Mammary epithelial cell (primary cell): Measurements from ENCODE around the gene STK38L.

Source experiments
- EZH2 ChIP-seq: IDR thresholded peaks from 2 replicates; pipeline ENCODE4 v1.6.1; 2012; ENCODE audit warnings: low read length, inconsistent platforms, borderline replicate concordance
- TF ChIP-seq, protein P1 (sequence below), 2 donors: IDR thresholded peaks in 1 of 2; conservative IDR thresholded peaks in 1 of 2; 2 replicates each; pipeline ENCODE4 v1.5.1; 2011 to 2012; ENCODE audit warnings: inconsistent platforms in 2 of 2, low read length in 2 of 2, mild to moderate bottlenecking in 2 of 2, control low read depth in 1 of 2, low read depth in 1 of 2; ENCODE audit not compliant: insufficient read depth in 1 of 2; ENCODE audit errors: extremely low read depth in 1 of 2

- TF ChIP-seq, protein P1, sequence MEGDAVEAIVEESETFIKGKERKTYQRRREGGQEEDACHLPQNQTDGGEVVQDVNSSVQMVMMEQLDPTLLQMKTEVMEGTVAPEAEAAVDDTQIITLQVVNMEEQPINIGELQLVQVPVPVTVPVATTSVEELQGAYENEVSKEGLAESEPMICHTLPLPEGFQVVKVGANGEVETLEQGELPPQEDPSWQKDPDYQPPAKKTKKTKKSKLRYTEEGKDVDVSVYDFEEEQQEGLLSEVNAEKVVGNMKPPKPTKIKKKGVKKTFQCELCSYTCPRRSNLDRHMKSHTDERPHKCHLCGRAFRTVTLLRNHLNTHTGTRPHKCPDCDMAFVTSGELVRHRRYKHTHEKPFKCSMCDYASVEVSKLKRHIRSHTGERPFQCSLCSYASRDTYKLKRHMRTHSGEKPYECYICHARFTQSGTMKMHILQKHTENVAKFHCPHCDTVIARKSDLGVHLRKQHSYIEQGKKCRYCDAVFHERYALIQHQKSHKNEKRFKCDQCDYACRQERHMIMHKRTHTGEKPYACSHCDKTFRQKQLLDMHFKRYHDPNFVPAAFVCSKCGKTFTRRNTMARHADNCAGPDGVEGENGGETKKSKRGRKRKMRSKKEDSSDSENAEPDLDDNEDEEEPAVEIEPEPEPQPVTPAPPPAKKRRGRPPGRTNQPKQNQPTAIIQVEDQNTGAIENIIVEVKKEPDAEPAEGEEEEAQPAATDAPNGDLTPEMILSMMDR (conservative IDR thresholded peaks at IDR 0.05 in 1 of 2, IDR thresholded peaks at IDR 0.05 in 1 of 2; ENCODE audit: extremely low read depth in 1 of 2, insufficient read depth in 1 of 2, low read depth in 1 of 2, low read length in 2 of 2): no peak
- no peak for TF ChIP-seq EZH2
Observed at GRCh38 chr12:27333403-27334009, 89.4 kb downstream of the STK38L start.
